ENCODE results near the gene CALM1.

DNA sequence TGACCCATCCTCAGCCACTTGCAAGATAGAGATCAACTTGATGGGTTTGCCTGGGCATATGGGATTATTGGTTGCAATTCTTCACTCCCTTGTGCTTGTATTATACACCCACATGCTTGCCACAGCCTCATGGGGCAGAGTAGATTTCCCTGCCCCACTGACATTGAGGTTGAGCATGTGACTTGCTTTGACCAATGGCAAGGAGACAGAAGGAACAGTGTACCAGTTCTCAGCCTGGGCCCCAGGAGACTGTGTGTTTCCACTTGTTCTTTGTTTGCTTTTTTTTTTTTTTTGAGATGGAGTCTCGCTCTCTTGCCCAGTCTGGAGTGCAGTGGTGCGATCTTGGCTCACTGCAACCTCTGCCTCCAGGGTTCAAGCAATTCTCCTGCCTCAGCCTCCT lies 31.8 kb downstream of the CALM1 start:
- TF ChIP-seq EZH2 (IDR thresholded peaks at IDR 0.05) (no peak), CTCF (IDR thresholded peaks at IDR 0.05) (no peak), EZH2phosphoT487 (IDR thresholded peaks at IDR 0.05) (no peak)
